B cell (primary cell): ENCODE data around the gene CYTL1. TPM values are rescaled to one million over a fixed set of nuclear protein-coding genes. Genes with fewer than 3 reads are reported as not detected.

ENCODE experiments used
- ATAC-seq: fragments of 200-7000 bp; cut with Tn5 transposase; one replicate; pipeline ENCODE4 v1.10.0; 2021; ENCODE audit warnings: low read depth, mild to moderate bottlenecking, moderate number of reproducible peaks, moderate library complexity
- CTCF ChIA-PET: fragments of 350-600 bp; sonication (Branson Sonifier 250); formaldehyde crosslinking; loops from one replicate; lab custom pipeline; 2021; ENCODE audit warnings: antibody characterized with exemption, inconsistent platforms; lab: Charles Lee
- POLR2A ChIA-PET: fragments of 350-600 bp; sonication (Branson Sonifier 250); formaldehyde crosslinking; loops from one replicate; lab custom pipeline; 2021; ENCODE audit warnings: antibody characterized with exemption; lab: Charles Lee
- DNase-seq: peaks from one replicate; pipeline ENCODE4 v3.0.0; 2013
- H2AFZ ChIP-seq: 2 replicates; pipeline ENCODE4 v1.6.1; 2012; ENCODE audit warnings: mild to moderate bottlenecking, low read depth, low read length; ENCODE audit not compliant: insufficient read depth, poor library complexity, severe bottlenecking
- H3K27ac ChIP-seq, 2 donors: 1 replicate in 1 of 2; 2 replicates in 1 of 2; pipeline ENCODE4 v1.5.1; 2012 to 2013; ENCODE audit warnings: low read length in 2 of 2, mild to moderate bottlenecking in 2 of 2, moderate library complexity in 1 of 2
- H3K27me3 ChIP-seq, 4 experiments: fragments of 200-600 bp in 1 of 4; sonication (generic) in 1 of 4; replicated peaks in 1 of 4; 1 replicate in 2 of 4; 2 replicates in 2 of 4; pipeline versions ENCODE4 v1.6.1 to v1.7.0; 2013 to 2016; ENCODE audit warnings: low read length in 3 of 4, mild to moderate bottlenecking in 2 of 4, mixed read lengths in 1 of 4, moderate library complexity in 1 of 4; ENCODE audit not compliant: insufficient read depth in 4 of 4, control insufficient read depth in 3 of 4; ENCODE audit errors: control extremely low read depth in 1 of 4
- H3K36me3 ChIP-seq, 2 experiments: replicated peaks in 1 of 2; 1 replicate in 1 of 2; 2 replicates in 1 of 2; pipeline versions ENCODE4 v1.6.1 to v1.7.1; 2013; ENCODE audit warnings: low read length in 1 of 2; ENCODE audit not compliant: insufficient read depth in 2 of 2, control insufficient read depth in 1 of 2; ENCODE audit errors: control extremely low read depth in 1 of 2, extremely low read depth in 1 of 2
- H3K4me1 ChIP-seq, 2 donors: fragments of 200-600 bp in 1 of 2; sonication (generic) in 1 of 2; 1 replicate in 1 of 2; 2 replicates in 1 of 2; pipeline versions ENCODE4 v1.5.1 to v1.6.1; 2013 to 2017; ENCODE audit warnings: low read length in 2 of 2; ENCODE audit not compliant: control insufficient read depth in 2 of 2, insufficient read depth in 2 of 2
- H3K4me2 ChIP-seq: replicated peaks from 2 replicates; pipeline ENCODE3; 2012; ENCODE audit warnings: mild to moderate bottlenecking, low read depth, low read length; ENCODE audit not compliant: poor library complexity, severe bottlenecking
- H3K4me3 ChIP-seq, 5 experiments: fragments of 200-600 bp in 1 of 5; sonication (generic) in 1 of 5; 1 replicate in 3 of 5; 2 replicates in 2 of 5; pipeline versions ENCODE4 v1.5.1 to v1.7.0; 2011 to 2016; ENCODE audit warnings: low read length in 4 of 5, mild to moderate bottlenecking in 4 of 5, low read depth in 2 of 5, control low read depth in 1 of 5, moderate library complexity in 1 of 5; ENCODE audit not compliant: insufficient read depth in 1 of 5; ENCODE audit errors: control extremely low read depth in 1 of 5, extremely low read depth in 1 of 5
- H3K79me2 ChIP-seq: fragments of 200-600 bp; sonication (generic); one replicate; pipeline ENCODE4 v1.6.0; 2016; ENCODE audit warnings: low read length; ENCODE audit not compliant: control insufficient read depth, insufficient read depth
- H3K9ac ChIP-seq: fragments of 200-600 bp; sonication (generic); 2 replicates; pipeline ENCODE4 v1.6.1; 2017; ENCODE audit warnings: mild to moderate bottlenecking, low read length, moderate library complexity
- H3K9me3 ChIP-seq, 3 donors: one replicate each; pipeline versions ENCODE4 v1.6.1 to v1.7.1; 2013; ENCODE audit warnings: low read length in 2 of 3; ENCODE audit not compliant: control insufficient read depth in 2 of 3, insufficient read depth in 1 of 3; ENCODE audit errors: control extremely low read depth in 1 of 3
- H4K20me1 ChIP-seq: 2 replicates; pipeline ENCODE4 v1.6.0; 2012; ENCODE audit warnings: mild to moderate bottlenecking, low read length; ENCODE audit not compliant: insufficient read depth, control insufficient read depth, poor library complexity, severe bottlenecking
- H3K27ac Mint-ChIP-seq: one replicate; pipeline ENCODE4 v1.8.0; 2021; ENCODE audit warnings: mixed read lengths
- H3K27me3 Mint-ChIP-seq: one replicate; pipeline ENCODE4 v1.8.0; 2021; ENCODE audit warnings: mixed read lengths
- H3K4me1 Mint-ChIP-seq: one replicate; pipeline ENCODE4 v1.8.0; 2021; ENCODE audit warnings: mixed read lengths
- H3K4me3 Mint-ChIP-seq: one replicate; pipeline ENCODE4 v1.8.0; 2021; ENCODE audit warnings: mixed read lengths
- H3K9me3 Mint-ChIP-seq: one replicate; pipeline ENCODE4 v1.8.0; 2022; ENCODE audit warnings: mixed read lengths; ENCODE audit not compliant: insufficient read depth
- EZH2 ChIP-seq: IDR thresholded peaks from 2 replicates; pipeline ENCODE4 v1.6.1; 2012; ENCODE audit warnings: borderline replicate concordance, low read depth, mild to moderate bottlenecking, moderate library complexity, low read length; ENCODE audit not compliant: insufficient read depth, poor library complexity, severe bottlenecking
- WGBS: methylation state at CpG from one replicate; pipeline ENCODE4 v1.1.5; 2013; ENCODE audit warnings: missing lambda C conversion rate; ENCODE audit not compliant: insufficient coverage; 5-methylcytosine and 5-hydroxymethylcytosine counted together
- intact Hi-C: fragments of 100-400 bp; cut with micrococcal nuclease; formaldehyde crosslinking; loops from one replicate; pipeline ENCODE4 v1.10.0; 2022
- polyA plus RNA-seq: library from polyadenylated mRNA; depleted of rRNA; stranded (reverse); fragments of >200 nt; gene quantifications from 2 replicates; pipeline ENCODE4 v1.2.3, GENCODE V29; 2012
- total RNA-seq, 2 donors: library from RNA; stranded (reverse); fragments of 120-200 nt in 1 of 2; gene quantifications; 1 replicate in 1 of 2; 2 replicates in 1 of 2; pipeline versions ENCODE4 v1.2.3 to v1.2.4, GENCODE V29; 2013 to 2022
- TF ChIP-seq, protein P1 (sequence below): fragments of 200-600 bp; IDR thresholded peaks from one replicate; pipeline ENCODE4 v1.8.0; 2022; ENCODE audit warnings: antibody characterized with exemption, mild to moderate bottlenecking

Gene CYTL1
- total and polyA plus RNA-seq, 2 donors (not counting 1 experiment from before 2014, with no cell fraction given): not detected

DNA sequence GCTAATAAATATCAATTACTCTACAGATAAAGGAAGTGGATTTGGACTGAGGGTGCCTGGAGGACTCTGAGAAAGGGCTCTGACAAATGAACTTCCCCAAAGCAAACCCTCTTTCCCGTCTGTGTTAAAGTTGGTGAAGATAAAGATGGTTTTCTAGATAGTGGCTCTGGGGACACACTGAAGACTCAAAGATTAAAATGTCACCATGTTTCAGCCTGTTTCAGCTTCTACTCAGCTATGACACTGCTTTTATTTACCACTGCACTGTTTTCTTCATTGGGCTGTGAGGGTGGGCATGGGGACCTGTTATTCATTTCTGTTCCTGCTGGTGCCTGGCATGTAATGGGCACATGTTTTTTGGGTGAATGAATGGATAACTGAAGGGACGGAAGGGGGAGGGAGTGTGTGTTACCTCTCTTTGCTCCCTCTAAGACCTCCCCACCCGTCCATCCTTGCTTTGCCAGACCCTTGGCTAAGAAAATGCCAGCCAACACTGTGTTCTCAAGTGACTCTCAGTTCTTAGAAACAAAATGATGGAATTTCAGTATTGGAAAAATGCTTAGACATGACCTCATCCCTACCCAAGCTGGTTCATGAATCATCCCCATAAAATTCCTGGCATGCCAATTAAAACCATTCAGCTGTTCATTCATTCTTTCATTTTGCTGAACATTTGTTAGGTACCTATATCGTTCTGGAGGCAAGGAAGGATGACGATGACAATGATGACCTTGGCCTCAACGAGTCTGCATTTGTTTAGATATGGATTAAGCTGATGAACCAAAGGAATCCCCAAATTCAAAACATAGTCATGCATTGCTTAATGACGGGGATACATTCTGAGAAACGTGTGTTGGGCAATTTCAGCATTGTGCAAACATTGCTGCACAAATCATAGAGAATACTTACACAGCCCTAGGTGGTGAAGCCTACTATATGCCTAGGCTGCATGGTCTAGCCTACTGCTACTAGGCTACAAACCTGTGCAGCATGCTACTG, 18.6 kb upstream of the CYTL1 start:
- TF ChIP-seq EZH2: no peak
- TF ChIP-seq, protein P1, sequence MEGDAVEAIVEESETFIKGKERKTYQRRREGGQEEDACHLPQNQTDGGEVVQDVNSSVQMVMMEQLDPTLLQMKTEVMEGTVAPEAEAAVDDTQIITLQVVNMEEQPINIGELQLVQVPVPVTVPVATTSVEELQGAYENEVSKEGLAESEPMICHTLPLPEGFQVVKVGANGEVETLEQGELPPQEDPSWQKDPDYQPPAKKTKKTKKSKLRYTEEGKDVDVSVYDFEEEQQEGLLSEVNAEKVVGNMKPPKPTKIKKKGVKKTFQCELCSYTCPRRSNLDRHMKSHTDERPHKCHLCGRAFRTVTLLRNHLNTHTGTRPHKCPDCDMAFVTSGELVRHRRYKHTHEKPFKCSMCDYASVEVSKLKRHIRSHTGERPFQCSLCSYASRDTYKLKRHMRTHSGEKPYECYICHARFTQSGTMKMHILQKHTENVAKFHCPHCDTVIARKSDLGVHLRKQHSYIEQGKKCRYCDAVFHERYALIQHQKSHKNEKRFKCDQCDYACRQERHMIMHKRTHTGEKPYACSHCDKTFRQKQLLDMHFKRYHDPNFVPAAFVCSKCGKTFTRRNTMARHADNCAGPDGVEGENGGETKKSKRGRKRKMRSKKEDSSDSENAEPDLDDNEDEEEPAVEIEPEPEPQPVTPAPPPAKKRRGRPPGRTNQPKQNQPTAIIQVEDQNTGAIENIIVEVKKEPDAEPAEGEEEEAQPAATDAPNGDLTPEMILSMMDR: no peak
- Histone ChIP-seq H4K20me1 (no peaks in the 10 kb centered on the region), H3K36me3 (no peaks in the 10 kb centered on the region), H3K4me3 (no peak overlapping the region), H3K9ac (no peak overlapping the region), H3K4me1 (peaks cover 0 to 6% of the 10 kb centered on the region in 2 donors), H3K4me2 (no peak overlapping the region), H3K9me3 (peaks cover 0 to 3% (median 0%) of the 10 kb centered on the region in 3 donors), H3K79me2 (no peaks in the 10 kb centered on the region), H2AFZ (no peak overlapping the region), H3K27me3 (peaks cover 0 to 4% (median 0%) of the 10 kb centered on the region in 4 experiments), H3K27ac (no peak overlapping the region)
- H3K9me3 Mint-ChIP-seq: no peaks in the 10 kb centered on the region
- POLR2A ChIA-PET: no interaction called here
- no peak overlapping the region for H3K27ac Mint-ChIP-seq
- intact Hi-C loops: no loop called here
- peaks cover 23% of the 10 kb centered on the region for H3K27me3 Mint-ChIP-seq
- 88% methylated on average over 3 of the region's 8 CpGs for WGBS
- DNase-seq (no peak), ATAC-seq (no peak)
- CTCF ChIA-PET: no interaction called here
- no peak overlapping the region for H3K4me3 Mint-ChIP-seq
- peaks cover 8% of the 10 kb centered on the region for H3K4me1 Mint-ChIP-seq

DNA sequence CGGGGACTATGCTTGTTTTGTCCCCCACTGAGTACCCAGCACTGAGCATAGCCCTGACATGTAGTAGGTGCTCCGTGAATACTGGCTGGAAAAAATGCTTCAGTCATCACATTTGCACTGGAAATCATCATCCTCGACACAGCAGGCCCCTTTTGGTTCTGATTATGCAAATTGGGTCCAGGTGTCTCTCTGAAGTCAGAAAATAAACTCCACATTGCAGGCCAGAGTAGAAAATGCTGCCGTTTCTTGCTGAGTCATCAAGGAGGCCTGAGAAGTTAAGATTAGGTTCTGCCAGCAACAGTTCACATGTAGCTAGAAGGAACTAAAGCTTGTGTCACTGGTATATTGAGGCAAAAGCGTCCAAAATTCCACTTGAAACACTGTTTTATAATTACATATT, 17.0 kb upstream of the CYTL1 start:
- intact Hi-C loops: no loop called here
- Histone ChIP-seq H3K36me3 (no peaks in the 10 kb centered on the region), H3K4me2 (no peak overlapping the region), H3K4me3 (no peak overlapping the region), H3K27ac (no peak overlapping the region), H4K20me1 (no peaks in the 10 kb centered on the region), H3K4me1 (peaks cover 0 to 6% of the 10 kb centered on the region in 2 donors), H2AFZ (no peak overlapping the region), H3K9ac (no peak overlapping the region), H3K27me3 (peaks cover 0 to 4% (median 0%) of the 10 kb centered on the region in 4 experiments), H3K79me2 (no peaks in the 10 kb centered on the region), H3K9me3 (peaks cover 0 to 3% (median 0%) of the 10 kb centered on the region in 3 donors)
- TF ChIP-seq, protein P1: no peak
- no peak for TF ChIP-seq EZH2
- Mint-ChIP-seq H3K27me3 (peaks cover 12% of the 10 kb centered on the region), H3K4me3 (no peak overlapping the region), H3K4me1 (peaks cover 9% of the 10 kb centered on the region), H3K9me3 (no peaks in the 10 kb centered on the region), H3K27ac (no peak overlapping the region)
- CTCF ChIA-PET: no interaction called here
- no peak for DNase-seq
- POLR2A ChIA-PET: no interaction called here
- ATAC-seq: no peak
- 36% methylated on average over 3 of the region's 5 CpGs for WGBS
